ENCODE data around the gene PDLIM4. TPM values are rescaled to one million over a fixed set of nuclear protein-coding genes. Genes with fewer than 3 reads are reported as not detected.

Gene PDLIM4
- total RNA-seq, 1 donor from 2014 or later = 146 TPM

DNA sequence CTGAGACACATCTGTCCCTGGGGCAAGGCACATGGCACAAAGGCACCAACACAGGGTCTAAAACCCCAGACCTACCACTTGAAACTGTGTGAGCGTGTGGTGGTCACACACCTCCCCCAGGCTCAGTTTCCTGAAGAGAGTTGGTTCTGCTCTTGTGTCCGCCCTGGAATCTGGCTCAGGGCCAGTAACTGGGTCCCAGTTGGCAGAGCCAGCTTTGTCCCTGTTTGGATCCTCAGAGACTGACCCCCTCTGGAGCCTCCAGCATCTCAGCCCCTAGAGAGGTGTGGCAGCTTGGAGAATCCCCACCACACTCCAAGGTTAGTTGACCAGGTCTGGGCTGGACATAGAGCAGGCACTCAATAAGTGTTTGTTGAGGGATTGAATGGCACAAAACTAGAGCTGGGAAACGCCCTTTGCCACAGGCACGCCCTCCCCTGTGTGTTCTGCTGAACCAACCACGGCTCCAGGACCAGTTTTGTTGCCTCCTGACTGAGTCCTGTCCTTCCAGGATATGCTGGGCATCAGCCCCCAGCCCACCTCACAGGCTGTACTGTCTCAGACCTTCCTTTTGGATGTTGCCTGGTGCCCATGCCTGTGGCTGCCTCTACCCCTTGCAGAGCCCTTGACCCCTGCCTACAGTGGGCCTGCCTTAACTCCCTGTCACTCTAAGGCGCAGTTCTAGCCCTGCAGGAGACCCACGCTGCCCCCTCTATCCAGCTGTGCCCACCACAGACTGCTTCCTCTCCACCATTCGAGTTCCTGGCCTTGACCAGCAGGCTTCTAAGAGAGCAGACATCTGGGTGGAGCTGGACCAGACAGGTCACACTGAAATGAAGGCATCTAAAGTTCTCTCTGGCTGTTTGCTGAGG is 3.8 kb upstream of the PDLIM4 start:
- H3K36me3 ChIP-seq (ENCODE audit: control insufficient read depth, insufficient read depth, low read length) = no peaks in the 10 kb centered on the region
- H3K4me3 ChIP-seq (ENCODE audit: low read depth, low read length) = no peak overlapping the region
- no peak for TF ChIP-seq CTCF (IDR thresholded peaks at IDR 0.05; ENCODE audit: insufficient read depth, low read length, poor library complexity, severe bottlenecking)
- no peak for DNase-seq (ENCODE audit: low read depth)
- H3K27me3 ChIP-seq (ENCODE audit: control insufficient read depth, insufficient read depth, low read length) = no peaks in the 10 kb centered on the region

DNA sequence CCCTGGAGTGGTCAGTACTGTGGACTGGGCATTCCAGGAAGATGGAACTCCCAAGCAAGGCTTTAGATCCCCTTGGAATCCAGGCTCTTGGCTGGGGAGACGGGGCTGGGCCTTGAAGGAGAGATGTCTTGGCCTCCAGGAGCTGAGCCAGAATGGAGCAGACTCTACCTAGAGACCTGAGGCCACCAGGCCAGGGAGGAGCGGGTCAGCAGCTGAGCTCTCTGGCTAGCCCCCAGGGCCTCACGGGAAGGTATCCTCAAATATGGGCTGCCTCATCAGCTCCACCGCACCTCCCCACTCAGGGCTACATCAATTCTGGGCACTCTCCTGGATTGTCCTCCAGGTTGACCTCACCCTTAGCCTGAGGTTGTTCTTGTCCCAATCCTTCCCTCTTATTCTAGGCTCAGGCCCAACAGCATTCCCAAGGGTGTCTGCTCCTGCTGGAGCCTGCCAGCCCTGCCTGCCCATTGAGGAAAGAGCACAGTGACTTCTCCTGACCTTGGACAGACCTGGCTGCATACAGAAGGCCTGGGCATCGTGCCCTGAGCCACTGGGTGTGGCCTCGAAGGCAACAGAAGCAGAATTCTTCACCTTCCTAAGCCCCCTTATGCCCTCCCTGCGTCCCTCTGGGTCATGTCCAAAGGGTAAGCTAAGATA is 3.0 kb upstream of the PDLIM4 start:
- no peak for TF ChIP-seq CTCF (IDR thresholded peaks at IDR 0.05; ENCODE audit: insufficient read depth, low read length, poor library complexity, severe bottlenecking)
- no peaks in the 10 kb centered on the region for H3K27me3 ChIP-seq (ENCODE audit: control insufficient read depth, insufficient read depth, low read length)
- H3K4me3 ChIP-seq (ENCODE audit: low read depth, low read length) = no peak overlapping the region
- no peak for DNase-seq (ENCODE audit: low read depth)
- H3K36me3 ChIP-seq (ENCODE audit: control insufficient read depth, insufficient read depth, low read length) = no peaks in the 10 kb centered on the region

GRCh38 chr5:132256086-132256782 is 1.3 kb upstream of the PDLIM4 start:
- H3K36me3 ChIP-seq (ENCODE audit: control insufficient read depth, insufficient read depth, low read length) = no peaks in the 10 kb centered on the region
- no peak overlapping the region for H3K4me3 ChIP-seq (ENCODE audit: low read depth, low read length)
- DNase-seq (ENCODE audit: low read depth) = no peak
- no peaks in the 10 kb centered on the region for H3K27me3 ChIP-seq (ENCODE audit: control insufficient read depth, insufficient read depth, low read length)
- no peak for TF ChIP-seq CTCF (IDR thresholded peaks at IDR 0.05; ENCODE audit: insufficient read depth, low read length, poor library complexity, severe bottlenecking)

GRCh38 chr5:132256783-132257130 is 739 bp upstream of the PDLIM4 start:
- TF ChIP-seq CTCF (IDR thresholded peaks at IDR 0.05; ENCODE audit: insufficient read depth, low read length, poor library complexity, severe bottlenecking) = no peak
- Histone ChIP-seq H3K36me3 (ENCODE audit: control insufficient read depth, insufficient read depth, low read length) (no peaks in the 10 kb centered on the region), H3K27me3 (ENCODE audit: control insufficient read depth, insufficient read depth, low read length) (no peaks in the 10 kb centered on the region), H3K4me3 (ENCODE audit: low read depth, low read length) (no peak overlapping the region)
- no peak for DNase-seq (ENCODE audit: low read depth)

- TF ChIP-seq CTCF (IDR thresholded peaks at IDR 0.05; ENCODE audit: insufficient read depth, low read length, poor library complexity, severe bottlenecking) = no peak
- Histone ChIP-seq H3K27me3 (ENCODE audit: control insufficient read depth, insufficient read depth, low read length) (no peaks in the 10 kb centered on the region), H3K4me3 (ENCODE audit: low read depth, low read length) (peak overlapping the region; percentile 86), H3K36me3 (ENCODE audit: control insufficient read depth, insufficient read depth, low read length) (peaks cover 5% of the 10 kb centered on the region)
- no peak for DNase-seq (ENCODE audit: low read depth)
Measured at GRCh38 chr5:132258102-132259068, 889 bp downstream of the PDLIM4 start.
